ENCODE results near the gene SMARCAL1.

The SMARCAL1 gene

GRCh38 chr2:216486708-216487107 lies 74.4 kb downstream of the SMARCAL1 start:
- Histone ChIP-seq H3K27ac (no peak overlapping the region), H3K4me3 (ENCODE audit: low read depth, low read length) (no peak overlapping the region)

DNA sequence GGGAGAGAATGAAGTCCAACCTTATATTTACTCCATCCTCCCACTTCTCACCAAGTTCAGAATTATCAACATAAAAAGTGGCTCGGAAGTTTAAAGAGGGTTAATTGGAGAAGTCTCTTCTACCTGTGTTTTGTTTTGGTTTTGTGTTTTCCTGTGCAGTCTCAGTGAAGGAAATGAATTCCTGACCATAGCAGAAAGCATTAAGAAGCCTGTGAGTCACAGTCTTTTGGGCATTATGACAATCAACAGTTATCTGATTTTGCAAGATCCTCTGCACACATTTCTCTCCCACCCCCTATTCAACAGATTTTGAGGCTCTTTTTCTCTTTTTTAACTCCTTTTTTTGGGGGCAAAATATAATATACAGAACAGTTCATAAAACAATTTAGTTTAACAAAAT lies 77.8 kb downstream of the SMARCAL1 start:
- TF ChIP-seq, protein P1, sequence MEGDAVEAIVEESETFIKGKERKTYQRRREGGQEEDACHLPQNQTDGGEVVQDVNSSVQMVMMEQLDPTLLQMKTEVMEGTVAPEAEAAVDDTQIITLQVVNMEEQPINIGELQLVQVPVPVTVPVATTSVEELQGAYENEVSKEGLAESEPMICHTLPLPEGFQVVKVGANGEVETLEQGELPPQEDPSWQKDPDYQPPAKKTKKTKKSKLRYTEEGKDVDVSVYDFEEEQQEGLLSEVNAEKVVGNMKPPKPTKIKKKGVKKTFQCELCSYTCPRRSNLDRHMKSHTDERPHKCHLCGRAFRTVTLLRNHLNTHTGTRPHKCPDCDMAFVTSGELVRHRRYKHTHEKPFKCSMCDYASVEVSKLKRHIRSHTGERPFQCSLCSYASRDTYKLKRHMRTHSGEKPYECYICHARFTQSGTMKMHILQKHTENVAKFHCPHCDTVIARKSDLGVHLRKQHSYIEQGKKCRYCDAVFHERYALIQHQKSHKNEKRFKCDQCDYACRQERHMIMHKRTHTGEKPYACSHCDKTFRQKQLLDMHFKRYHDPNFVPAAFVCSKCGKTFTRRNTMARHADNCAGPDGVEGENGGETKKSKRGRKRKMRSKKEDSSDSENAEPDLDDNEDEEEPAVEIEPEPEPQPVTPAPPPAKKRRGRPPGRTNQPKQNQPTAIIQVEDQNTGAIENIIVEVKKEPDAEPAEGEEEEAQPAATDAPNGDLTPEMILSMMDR (IDR thresholded peaks at IDR 0.05; ENCODE audit: low read depth, low read length, missing control alignments) = no peak
- no peak for DNase-seq
- in situ Hi-C loops (cut with HindIII; ENCODE audit: low pct_ligation_motif_present, low sequenced_read_pairs) = no loop called here
- Histone ChIP-seq H3K36me3 (replicated peaks) (no peaks in the 10 kb centered on the region), H3K4me3 (ENCODE audit: low read depth, low read length) (no peak overlapping the region), H3K27me3 (replicated peaks) (no peaks in the 10 kb centered on the region), H3K27ac (no peak overlapping the region)

More at GRCh38 chr2:216486708-216487107, 74.4 kb downstream of the SMARCAL1 start:
- Histone ChIP-seq H3K27me3 (replicated peaks) (no peaks in the 10 kb centered on the region), H3K36me3 (replicated peaks) (no peaks in the 10 kb centered on the region)
- DNase-seq = no peak
- in situ Hi-C loops (cut with HindIII; ENCODE audit: low pct_ligation_motif_present, low sequenced_read_pairs) = no loop called here
- TF ChIP-seq, protein P1 (IDR thresholded peaks at IDR 0.05; ENCODE audit: low read depth, low read length, missing control alignments) = no peak

DNA sequence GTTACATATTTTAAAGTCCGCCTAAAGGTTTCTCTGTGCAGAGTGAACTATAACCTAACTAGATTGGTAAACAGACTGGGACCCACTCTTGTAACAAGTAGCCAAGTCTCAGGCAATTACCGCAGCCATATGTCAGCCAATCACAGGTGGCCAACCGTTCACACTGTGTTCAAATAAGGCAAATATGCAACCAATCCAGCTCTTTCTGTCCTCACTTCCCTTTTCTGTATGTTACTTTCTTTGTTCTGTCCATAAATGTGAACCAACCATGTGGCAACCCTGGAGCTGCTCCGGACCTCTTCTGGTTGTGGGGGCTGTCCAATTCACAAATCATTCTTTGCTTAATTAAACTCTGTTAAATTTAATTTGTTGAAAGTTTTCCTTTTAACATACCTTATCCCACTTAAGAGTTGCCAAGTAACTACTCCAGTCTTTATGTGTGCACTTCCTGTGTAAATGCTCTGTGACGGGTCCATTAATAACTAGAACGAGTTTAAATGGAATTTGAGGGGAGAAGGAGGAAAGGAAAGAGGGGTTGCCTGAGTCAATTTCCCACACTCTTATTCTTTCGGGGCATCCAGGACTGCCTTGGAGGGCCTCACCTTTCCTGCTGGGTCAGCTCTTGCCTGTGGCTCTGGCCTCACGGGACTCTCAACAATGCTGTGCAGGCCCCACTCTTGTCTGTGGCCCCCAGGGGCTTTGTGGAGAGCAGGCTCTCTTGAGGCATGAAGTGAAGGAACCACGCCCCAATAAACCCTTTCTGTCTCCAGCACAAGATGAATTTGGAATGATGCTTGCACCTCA lies 79.7 kb downstream of the SMARCAL1 start:
- Histone ChIP-seq H3K27me3 (replicated peaks) (no peaks in the 10 kb centered on the region), H3K27ac (no peak overlapping the region), H3K36me3 (replicated peaks) (no peaks in the 10 kb centered on the region), H3K4me3 (ENCODE audit: low read depth, low read length) (no peak overlapping the region)
- TF ChIP-seq, protein P1 (IDR thresholded peaks at IDR 0.05; ENCODE audit: low read depth, low read length, missing control alignments) = no peak
- no peak for DNase-seq
- in situ Hi-C loops (cut with HindIII; ENCODE audit: low pct_ligation_motif_present, low sequenced_read_pairs) = no loop called here

- DNase-seq = peak; percentile 52
- in situ Hi-C loops (cut with HindIII; ENCODE audit: low pct_ligation_motif_present, low sequenced_read_pairs) = no loop called here
- no peak overlapping the region for H3K27ac ChIP-seq
- H3K36me3 ChIP-seq (replicated peaks) = no peaks in the 10 kb centered on the region
- TF ChIP-seq, protein P1 (IDR thresholded peaks at IDR 0.05; ENCODE audit: low read depth, low read length, missing control alignments) = no peak
- no peaks in the 10 kb centered on the region for H3K27me3 ChIP-seq (replicated peaks)
- H3K4me3 ChIP-seq (ENCODE audit: low read depth, low read length) = no peak overlapping the region
Observed at GRCh38 chr2:216492597-216493333, 80.5 kb downstream of the SMARCAL1 start.

DNA sequence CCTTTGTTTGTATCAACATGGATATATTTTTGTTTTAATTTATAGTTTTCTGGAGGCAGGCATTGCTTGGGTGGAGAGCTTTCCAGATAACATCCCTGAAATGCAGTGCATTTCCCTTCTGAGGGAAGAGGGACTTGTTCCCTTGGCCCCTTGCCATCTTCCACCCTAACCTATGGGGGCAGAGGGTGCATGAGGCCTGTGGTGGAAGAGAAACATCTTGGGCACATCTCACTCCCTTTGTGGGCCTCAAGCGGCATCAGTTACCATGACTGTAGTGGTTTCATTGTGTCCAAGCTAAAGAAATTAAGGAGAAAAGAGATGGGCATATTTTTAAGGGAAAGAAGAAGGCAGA lies 81.0 kb downstream of the SMARCAL1 start:
- in situ Hi-C loops (cut with HindIII; ENCODE audit: low pct_ligation_motif_present, low sequenced_read_pairs) = no loop called here
- Histone ChIP-seq H3K4me3 (ENCODE audit: low read depth, low read length) (no peak overlapping the region), H3K27ac (no peak overlapping the region), H3K27me3 (replicated peaks) (no peaks in the 10 kb centered on the region), H3K36me3 (replicated peaks) (no peaks in the 10 kb centered on the region)
- TF ChIP-seq, protein P1 (IDR thresholded peaks at IDR 0.05; ENCODE audit: low read depth, low read length, missing control alignments) = no peak
- no peak for DNase-seq

Measured in brain microvascular endothelial cell (primary cell).